22Rv1 (cell line): ENCODE results near the gene PACRG.

Experiments
- ZFX ChIP-seq: fragments of 450-650 bp; IDR thresholded peaks from 2 replicates; pipeline ENCODE4 v1.6.1; 2017; ENCODE audit warnings: antibody characterized with exemption, borderline replicate concordance
- TF ChIP-seq, protein P1 (sequence below): fragments of 450-650 bp; IDR thresholded peaks from 2 replicates; pipeline ENCODE4 v1.5.1; 2017; ENCODE audit warnings: mild to moderate bottlenecking

DNA sequence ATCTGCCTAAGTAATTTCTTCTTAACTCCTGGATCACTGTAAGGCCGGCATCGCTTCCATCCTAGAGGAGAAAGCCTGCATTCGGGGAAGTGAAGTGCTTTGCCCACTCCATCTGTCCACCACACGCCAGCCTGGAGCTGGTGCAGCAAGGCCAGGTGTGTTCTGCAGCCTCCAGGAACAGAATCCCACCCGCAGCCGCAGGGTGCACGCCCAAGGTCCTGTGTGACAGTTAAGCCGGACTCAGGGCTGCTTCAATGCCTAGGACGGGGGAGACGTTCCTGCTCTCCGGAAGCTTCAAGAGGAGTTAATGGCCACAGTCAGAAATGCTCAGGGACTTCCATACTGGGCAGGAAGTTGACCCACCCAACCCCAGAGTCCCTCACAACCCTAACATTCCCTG, 600.6 kb downstream of the PACRG start:
- TF ChIP-seq, protein P1, sequence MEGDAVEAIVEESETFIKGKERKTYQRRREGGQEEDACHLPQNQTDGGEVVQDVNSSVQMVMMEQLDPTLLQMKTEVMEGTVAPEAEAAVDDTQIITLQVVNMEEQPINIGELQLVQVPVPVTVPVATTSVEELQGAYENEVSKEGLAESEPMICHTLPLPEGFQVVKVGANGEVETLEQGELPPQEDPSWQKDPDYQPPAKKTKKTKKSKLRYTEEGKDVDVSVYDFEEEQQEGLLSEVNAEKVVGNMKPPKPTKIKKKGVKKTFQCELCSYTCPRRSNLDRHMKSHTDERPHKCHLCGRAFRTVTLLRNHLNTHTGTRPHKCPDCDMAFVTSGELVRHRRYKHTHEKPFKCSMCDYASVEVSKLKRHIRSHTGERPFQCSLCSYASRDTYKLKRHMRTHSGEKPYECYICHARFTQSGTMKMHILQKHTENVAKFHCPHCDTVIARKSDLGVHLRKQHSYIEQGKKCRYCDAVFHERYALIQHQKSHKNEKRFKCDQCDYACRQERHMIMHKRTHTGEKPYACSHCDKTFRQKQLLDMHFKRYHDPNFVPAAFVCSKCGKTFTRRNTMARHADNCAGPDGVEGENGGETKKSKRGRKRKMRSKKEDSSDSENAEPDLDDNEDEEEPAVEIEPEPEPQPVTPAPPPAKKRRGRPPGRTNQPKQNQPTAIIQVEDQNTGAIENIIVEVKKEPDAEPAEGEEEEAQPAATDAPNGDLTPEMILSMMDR, result no peak
- no peak for TF ChIP-seq ZFX
